Keratinocyte (primary cell): ENCODE data around the gene CMTR2. TPM values are rescaled to one million over a fixed set of nuclear protein-coding genes. Genes with fewer than 3 reads are reported as not detected.

ENCODE experiments used
- DNase-seq: peaks from one replicate; pipeline ENCODE4 v3.0.0-alpha.2; 2011; ENCODE audit warnings: low read depth, missing footprints, low spot score
- FAIRE-seq: peaks from 2 replicates; lab custom pipeline; 2011; peaks lifted over from hg19 to GRCh38; lab: Jason Lieb, UNC
- H2AFZ ChIP-seq: 2 replicates; pipeline ENCODE4 v1.6.0; 2012; ENCODE audit warnings: low read length, control low read depth, inconsistent platforms; ENCODE audit not compliant: control insufficient read depth
- H3K27ac ChIP-seq: 2 replicates; pipeline ENCODE4 v1.5.1; 2011; ENCODE audit warnings: low read length; ENCODE audit not compliant: control insufficient read depth, insufficient read depth
- H3K27me3 ChIP-seq: 3 replicates; pipeline ENCODE4 v1.6.0; 2011; ENCODE audit warnings: low read length; ENCODE audit not compliant: control insufficient read depth, insufficient read depth; ENCODE audit errors: extremely low read depth
- H3K36me3 ChIP-seq, 2 experiments: 2 replicates in 1 of 2; 3 replicates in 1 of 2; pipeline ENCODE4 v1.5.1; 2011; ENCODE audit warnings: low read length in 2 of 2, mild to moderate bottlenecking in 1 of 2; ENCODE audit not compliant: control insufficient read depth in 2 of 2, insufficient read depth in 2 of 2; ENCODE audit errors: extremely low read depth in 1 of 2
- H3K4me1 ChIP-seq: 3 replicates; pipeline ENCODE4 v1.5.1; 2011; ENCODE audit warnings: low read length; ENCODE audit not compliant: control insufficient read depth, insufficient read depth; ENCODE audit errors: extremely low read depth
- H3K4me2 ChIP-seq: 3 replicates; pipeline ENCODE4 v1.6.0; 2011; ENCODE audit warnings: low read depth, low read length; ENCODE audit not compliant: control insufficient read depth, insufficient read depth; ENCODE audit errors: extremely low read depth
- H3K4me3 ChIP-seq, 3 experiments: fragments of 200-600 bp in 1 of 3; sonication (generic) in 1 of 3; 2 replicates in 2 of 3; 3 replicates in 1 of 3; pipeline ENCODE4 v1.5.1; 2011 to 2016; ENCODE audit warnings: low read length in 3 of 3, mild to moderate bottlenecking in 3 of 3, control low read depth in 2 of 3, inconsistent platforms in 1 of 3, low read depth in 1 of 3, mixed read lengths in 1 of 3, mixed run types in 1 of 3, moderate library complexity in 1 of 3; ENCODE audit not compliant: control insufficient read depth in 2 of 3, insufficient read depth in 2 of 3; ENCODE audit errors: extremely low read depth in 1 of 3
- H3K79me2 ChIP-seq: 2 replicates; pipeline ENCODE4 v1.6.0; 2012; ENCODE audit warnings: low read length; ENCODE audit not compliant: control insufficient read depth, insufficient read depth
- H3K9ac ChIP-seq: 3 replicates; pipeline ENCODE4 v1.6.0; 2011; ENCODE audit warnings: low read length; ENCODE audit not compliant: control insufficient read depth, insufficient read depth; ENCODE audit errors: extremely low read depth
- H3K9me1 ChIP-seq: 3 replicates; pipeline ENCODE4 v1.6.0; 2011; ENCODE audit warnings: low read length; ENCODE audit not compliant: control insufficient read depth, insufficient read depth; ENCODE audit errors: extremely low read depth
- H3K9me3 ChIP-seq: 2 replicates; pipeline ENCODE4 v1.5.1; 2012; ENCODE audit warnings: low read depth, low read length; ENCODE audit not compliant: control insufficient read depth
- H4K20me1 ChIP-seq: 3 replicates; pipeline ENCODE4 v1.6.0; 2011; ENCODE audit warnings: low read length; ENCODE audit not compliant: control insufficient read depth, insufficient read depth; ENCODE audit errors: extremely low read depth
- CTCF ChIP-seq, 3 experiments: IDR thresholded peaks in 1 of 3; conservative IDR thresholded peaks in 1 of 3; optimal IDR thresholded peaks in 1 of 3; 2 replicates in 2 of 3; 3 replicates in 1 of 3; pipeline versions ENCODE3 to v1.5.1; 2011; ENCODE audit warnings: low read length in 3 of 3, mild to moderate bottlenecking in 3 of 3, moderate library complexity in 2 of 3, control low read depth in 1 of 3, inconsistent platforms in 1 of 3; ENCODE audit not compliant: insufficient read depth in 2 of 3; ENCODE audit errors: extremely low read depth in 1 of 3
- EZH2 ChIP-seq: IDR thresholded peaks from one replicate; pipeline ENCODE4 v1.6.1; 2012; ENCODE audit warnings: inconsistent platforms, mild to moderate bottlenecking, low read length, moderate library complexity
- dilution Hi-C: fragments of 300-500 bp; cut with MboI; formaldehyde crosslinking; loops from one replicate; pipeline ENCODE4 v1.7.0; 2020; ENCODE audit warnings: low sequenced_read_pairs; ENCODE audit not compliant: extremely low pct_ligation_motif_present
- polyA plus RNA-seq, 5 experiments: library from polyadenylated mRNA; depleted of rRNA in 3 of 5; stranded (reverse) in 3 of 5; stranded (forward) in 1 of 5; unstranded in 1 of 5; fragments of >200 nt; gene quantifications; 1 replicate in 1 of 5; 2 replicates in 3 of 5; 3 replicates in 1 of 5; pipeline versions ENCODE4 v1.2.1 to v1.2.3, GENCODE V29; 2011 to 2012; ENCODE audit warnings: missing spikeins in 2 of 5, low read depth in 1 of 5, low replicate concordance in 1 of 5

CMTR2 gene
- polyA plus RNA-seq, 1 donor (not counting 4 experiments of a cell fraction or from before 2014, with no cell fraction given), result 37.9 TPM

- no peak overlapping the region for H3K9ac ChIP-seq
- FAIRE-seq (no peak), DNase-seq (no peak)
- no peak overlapping the region for H3K4me2 ChIP-seq
- no peaks in the 10 kb centered on the region for H3K36me3 ChIP-seq
- H3K9me1 ChIP-seq, result no peaks in the 10 kb centered on the region
- no peak overlapping the region for H2AFZ ChIP-seq
- H3K79me2 ChIP-seq, result no peaks in the 10 kb centered on the region
- H3K27me3 ChIP-seq, result no peaks in the 10 kb centered on the region
- no peaks in the 10 kb centered on the region for H4K20me1 ChIP-seq
- no peaks in the 10 kb centered on the region for H3K9me3 ChIP-seq
- H3K4me1 ChIP-seq, result no peaks in the 10 kb centered on the region
- TF ChIP-seq EZH2, result no peak
- no peak for TF ChIP-seq CTCF (optimal IDR thresholded peaks at IDR 0.05 in 1 of 3, IDR thresholded peaks at IDR 0.05 in 1 of 3, conservative IDR thresholded peaks at IDR 0.05 in 1 of 3; ENCODE audit: extremely low read depth in 1 of 3, insufficient read depth in 2 of 3, low read length in 3 of 3)
- H3K27ac ChIP-seq, result no peak overlapping the region
- no peak overlapping the region for H3K4me3 ChIP-seq
- dilution Hi-C loops, result no loop called here
Measured at GRCh38 chr16:71254832-71255525, 34.2 kb downstream of the CMTR2 start.

GRCh38 chr16:71250461-71251235 is 38.6 kb downstream of the CMTR2 start:
- FAIRE-seq (no peak), DNase-seq (no peak)
- Histone ChIP-seq H3K9me1 (no peaks in the 10 kb centered on the region), H4K20me1 (no peaks in the 10 kb centered on the region), H3K9ac (no peak overlapping the region), H3K4me3 (no peak overlapping the region), H3K4me1 (no peaks in the 10 kb centered on the region), H3K27ac (no peak overlapping the region), H3K27me3 (no peaks in the 10 kb centered on the region), H3K79me2 (no peaks in the 10 kb centered on the region), H3K9me3 (no peaks in the 10 kb centered on the region), H3K36me3 (no peaks in the 10 kb centered on the region), H3K4me2 (no peak overlapping the region), H2AFZ (no peak overlapping the region)
- dilution Hi-C loops, result no loop called here
- TF ChIP-seq EZH2 (no peak), CTCF (optimal IDR thresholded peaks at IDR 0.05 in 1 of 3, IDR thresholded peaks at IDR 0.05 in 1 of 3, conservative IDR thresholded peaks at IDR 0.05 in 1 of 3; ENCODE audit: extremely low read depth in 1 of 3, insufficient read depth in 2 of 3, low read length in 3 of 3) (peak in 1 of 3 experiments; percentile 13)
